Spleen (tissue), 11 donors: ENCODE results near the gene NMNAT3. TPM values are rescaled to one million over a fixed set of nuclear protein-coding genes. Genes with fewer than 3 reads are reported as not detected.

ENCODE experiments used
- DNase-seq: peaks from one replicate; pipeline ENCODE4 v3.0.0-alpha.2; 2020
- H3K27ac ChIP-seq, 8 donors: fragments of 200-600 bp; sonication (generic) in 7 of 8; 1 replicate in 4 of 8; 2 replicates in 4 of 8; pipeline versions ENCODE4 v1.5.0 to v1.8.0; 2016 to 2021; ENCODE audit warnings: inconsistent platforms in 4 of 8, mild to moderate bottlenecking in 4 of 8, moderate library complexity in 1 of 8
- H3K27me3 ChIP-seq, 7 donors: fragments of 200-600 bp; sonication (generic) in 6 of 7; replicated peaks in 1 of 7; 1 replicate in 4 of 7; 2 replicates in 3 of 7; pipeline versions ENCODE4 v1.5.0 to v1.8.0; 2016 to 2021; ENCODE audit warnings: inconsistent platforms in 3 of 7, mild to moderate bottlenecking in 1 of 7
- H3K36me3 ChIP-seq, 6 donors: fragments of 200-600 bp; sonication (generic) in 5 of 6; 1 replicate in 4 of 6; 2 replicates in 2 of 6; pipeline versions ENCODE4 v1.5.0 to v1.8.0; 2016 to 2021; ENCODE audit warnings: inconsistent platforms in 2 of 6
- H3K4me1 ChIP-seq, 6 donors: fragments of 200-600 bp; sonication (generic) in 5 of 6; 1 replicate in 3 of 6; 2 replicates in 3 of 6; pipeline versions ENCODE4 v1.5.0 to v1.8.0; 2016 to 2021; ENCODE audit warnings: inconsistent platforms in 3 of 6
- H3K4me3 ChIP-seq, 8 donors: fragments of 200-600 bp; sonication (generic) in 7 of 8; 1 replicate in 4 of 8; 2 replicates in 4 of 8; pipeline versions ENCODE4 v1.5.0 to v1.8.0; 2016 to 2021; ENCODE audit warnings: inconsistent platforms in 4 of 8, mild to moderate bottlenecking in 4 of 8, moderate library complexity in 2 of 8
- H3K9me3 ChIP-seq, 8 donors: fragments of 200-600 bp; sonication (generic) in 7 of 8; 1 replicate in 4 of 8; 2 replicates in 4 of 8; pipeline versions ENCODE4 v1.5.0 to v1.8.0; 2016 to 2021; ENCODE audit warnings: inconsistent platforms in 4 of 8
- CTCF ChIP-seq, 11 experiments: fragments of 200-600 bp in 7 of 11; fragments of 450-650 bp in 4 of 11; sonication (generic) in 4 of 11; IDR thresholded peaks in 8 of 11; conservative IDR thresholded peaks in 3 of 11; 1 replicate in 7 of 11; 2 replicates in 4 of 11; pipeline versions ENCODE4 v1.4.0 to v1.8.0; 2016 to 2021; ENCODE audit warnings: antibody characterized with exemption in 11 of 11, inconsistent platforms in 4 of 11, mild to moderate bottlenecking in 1 of 11
- POLR2A ChIP-seq, 3 donors: fragments of 450-650 bp; IDR thresholded peaks; one replicate each; pipeline ENCODE4 v1.5.1; 2017; ENCODE audit warnings: antibody characterized with exemption in 3 of 3, mild to moderate bottlenecking in 1 of 3
- POLR2AphosphoS5 ChIP-seq, 3 donors: sonication (generic); formaldehyde crosslinking; IDR thresholded peaks; one replicate each; pipeline ENCODE4 v1.5.1; 2017; ENCODE audit warnings: antibody characterized with exemption in 3 of 3
- WGBS, 5 donors: extraction: QIAGEN DNeasy Blood & Tissue Kit in 3 of 5; methylation state at CpG; one replicate each; pipeline versions ENCODE4 v1.1.5 to v1.1.7; 2013 to 2018; 5-methylcytosine and 5-hydroxymethylcytosine counted together
- intact Hi-C: fragments of 100-400 bp; cut with DNase I; formaldehyde crosslinking; loops from one replicate; pipeline ENCODE4 v1.15.0; 2023; ENCODE audit warnings: low total_unique reads
- polyA plus RNA-seq, 3 donors: library from polyadenylated mRNA; stranded (reverse); fragments of 200-250 nt; gene quantifications; one replicate each; pipeline ENCODE4 v1.2.1, GENCODE V29; 2013
- total RNA-seq, 7 donors: library from RNA; depleted of rRNA in 3 of 7; stranded (reverse); fragments of >200 nt in 3 of 7; fragmentation: NEBNext Ultra II Directional in 4 of 7; extraction: Animal tissue kit (Norgen Biotek cat#: 25700) in 4 of 7; gene quantifications; one replicate each; pipeline versions ENCODE4 v1.1.0 to v1.2.1, GENCODE V29; 2016 to 2021
- donor health status: healthy with polysubstance abuse.
- donor health status: DM: no; HTN: no; CAD: no; lungs with moderate emphysema.
- donor health status: DM: no; HTN: no; CAD: no.
- donor health status: Bipolar disorder and iron deficiency.
- donor health status: healthy.
- donor health status: DM: no; HTN: no; CAD: no.
- donor health status: DM: yes; HTN: yes; CAD: no.

The NMNAT3 gene
- total and polyA plus RNA-seq, 10 donors: 2.6 to 12.5 (median 7.0) TPM

DNA sequence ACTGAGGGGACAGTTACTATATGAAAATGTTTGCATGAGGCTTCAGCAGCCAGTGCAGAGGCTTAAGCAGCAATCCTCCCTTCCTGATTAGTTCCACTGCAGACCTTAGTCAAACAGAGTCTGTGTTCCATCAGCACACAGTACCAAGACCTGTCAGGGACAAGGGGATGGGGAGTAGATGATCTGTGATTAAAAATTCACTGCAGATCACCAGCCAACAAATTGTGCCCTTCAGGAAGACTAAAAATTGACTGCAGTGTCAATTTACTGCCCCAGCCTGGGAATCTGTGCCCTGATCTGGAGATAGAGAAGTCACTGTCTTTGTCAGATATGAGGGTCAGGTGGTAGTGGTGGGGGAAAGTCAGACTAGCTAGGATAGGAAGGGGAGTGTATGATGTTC lies 13.8 kb upstream of the NMNAT3 start:
- H3K36me3 ChIP-seq: no peaks in the 10 kb centered on the region
- H3K4me3 ChIP-seq: no peak overlapping the region
- H3K9me3 ChIP-seq: no peaks in the 10 kb centered on the region
- no peak for TF ChIP-seq POLR2A (IDR thresholded peaks at IDR 0.05)
- no peak for TF ChIP-seq POLR2AphosphoS5 (IDR thresholded peaks at IDR 0.05)
- TF ChIP-seq CTCF (IDR thresholded peaks at IDR 0.05 in 8 of 11, conservative IDR thresholded peaks at IDR 0.05 in 3 of 11): no peak
- no peaks in the 10 kb centered on the region for H3K4me1 ChIP-seq
- no peak for DNase-seq
- intact Hi-C loops: no loop called here
- no peak overlapping the region for H3K27ac ChIP-seq
- H3K27me3 ChIP-seq: no peaks in the 10 kb centered on the region

DNA sequence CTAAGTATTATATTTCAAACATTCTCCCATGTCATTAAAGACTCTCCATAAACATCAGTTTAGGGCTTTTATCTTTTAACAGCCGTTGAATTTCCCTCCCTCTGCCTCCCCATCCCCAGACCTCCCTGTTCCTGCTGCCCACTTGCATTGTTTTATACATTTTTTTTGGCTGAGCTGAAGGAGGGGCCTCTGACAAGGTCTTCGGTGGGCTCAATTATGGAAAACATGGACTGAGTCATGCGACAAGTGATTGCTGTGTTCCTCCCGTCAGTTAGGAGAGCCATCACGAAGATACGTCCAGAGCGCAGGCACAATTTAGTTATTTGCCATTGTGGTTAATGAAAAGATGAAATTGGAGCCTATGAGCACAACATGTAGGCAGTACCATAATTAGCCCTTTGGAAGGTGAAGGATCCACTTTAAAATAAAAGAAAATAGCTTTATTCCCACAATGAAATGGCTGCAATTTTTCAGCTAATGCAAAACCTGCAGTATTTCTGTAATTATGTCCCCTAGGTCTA lies 12.0 kb upstream of the NMNAT3 start:
- no peak overlapping the region for H3K4me3 ChIP-seq
- intact Hi-C loops: no loop called here
- TF ChIP-seq POLR2A (IDR thresholded peaks at IDR 0.05) (no peak), CTCF (IDR thresholded peaks at IDR 0.05 in 8 of 11, conservative IDR thresholded peaks at IDR 0.05 in 3 of 11) (no peak), POLR2AphosphoS5 (IDR thresholded peaks at IDR 0.05) (no peak)
- no peaks in the 10 kb centered on the region for H3K4me1 ChIP-seq
- H3K27me3 ChIP-seq: peaks cover 0 to 8% (median 0%) of the 10 kb centered on the region in 7 donors
- H3K9me3 ChIP-seq: no peaks in the 10 kb centered on the region
- H3K36me3 ChIP-seq: no peaks in the 10 kb centered on the region
- 75 to 84% (median 80%) methylated on average over 7 of the region's 7 CpGs for WGBS, 5 donors
- DNase-seq: no peak
- no peak overlapping the region for H3K27ac ChIP-seq

DNA sequence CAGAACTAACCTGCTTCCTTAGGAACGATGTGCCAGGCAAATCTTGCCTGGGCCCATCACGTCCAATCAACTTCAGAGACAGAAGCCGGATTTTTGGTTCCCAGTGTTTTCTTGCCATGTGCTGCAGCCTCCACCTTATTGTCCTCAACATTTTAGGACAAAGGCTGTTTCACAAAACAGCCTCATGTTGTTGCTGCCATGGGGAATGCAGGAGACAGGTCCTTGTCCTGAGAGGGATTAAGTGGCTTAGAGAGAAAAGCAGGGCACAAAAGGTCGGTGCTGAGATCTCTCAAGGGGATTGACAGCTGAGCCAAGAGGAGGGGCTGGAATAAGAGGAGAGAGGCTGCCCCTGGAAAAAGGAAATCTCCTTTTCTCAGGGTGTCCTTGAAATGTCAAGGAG lies 11.3 kb upstream of the NMNAT3 start:
- H3K4me3 ChIP-seq: no peak overlapping the region
- no peaks in the 10 kb centered on the region for H3K4me1 ChIP-seq
- H3K27ac ChIP-seq: no peak overlapping the region
- TF ChIP-seq CTCF (IDR thresholded peaks at IDR 0.05 in 8 of 11, conservative IDR thresholded peaks at IDR 0.05 in 3 of 11) (no peak), POLR2A (IDR thresholded peaks at IDR 0.05) (no peak), POLR2AphosphoS5 (IDR thresholded peaks at IDR 0.05) (no peak)
- WGBS, 5 donors: 50 to 53% (median 52%) methylated on average over 4 of the region's 4 CpGs
- DNase-seq: no peak
- no peaks in the 10 kb centered on the region for H3K9me3 ChIP-seq
- intact Hi-C loops: no loop called here
- peaks cover 0 to 8% (median 0%) of the 10 kb centered on the region in 7 donors for H3K27me3 ChIP-seq
- H3K36me3 ChIP-seq: no peaks in the 10 kb centered on the region

GRCh38 chr3:139687431-139687830 lies 9.7 kb upstream of the NMNAT3 start:
- 32 to 79% (median 44%) methylated on average over 1 of the region's 1 CpG for WGBS, 5 donors
- H3K27ac ChIP-seq: no peak overlapping the region
- H3K9me3 ChIP-seq: no peaks in the 10 kb centered on the region
- no peaks in the 10 kb centered on the region for H3K4me1 ChIP-seq
- TF ChIP-seq POLR2A (IDR thresholded peaks at IDR 0.05): no peak
- TF ChIP-seq CTCF (IDR thresholded peaks at IDR 0.05 in 8 of 11, conservative IDR thresholded peaks at IDR 0.05 in 3 of 11): no peak
- no peak for TF ChIP-seq POLR2AphosphoS5 (IDR thresholded peaks at IDR 0.05)
- peaks cover 0 to 8% (median 0%) of the 10 kb centered on the region in 7 donors for H3K27me3 ChIP-seq
- intact Hi-C loops: no loop called here
- no peak overlapping the region for H3K4me3 ChIP-seq
- H3K36me3 ChIP-seq: no peaks in the 10 kb centered on the region
- DNase-seq: no peak
